HG03108 (cell line): ENCODE measurements around the gene THAP4.

Experiments
- ATAC-seq: cut with Tn5 transposase; IDR thresholded peaks from one replicate; pipeline ENCODE4 v1.9.1; 2021; ENCODE audit warnings: moderate library complexity; ENCODE audit not compliant: unreplicated experiment

Gene THAP4

DNA sequence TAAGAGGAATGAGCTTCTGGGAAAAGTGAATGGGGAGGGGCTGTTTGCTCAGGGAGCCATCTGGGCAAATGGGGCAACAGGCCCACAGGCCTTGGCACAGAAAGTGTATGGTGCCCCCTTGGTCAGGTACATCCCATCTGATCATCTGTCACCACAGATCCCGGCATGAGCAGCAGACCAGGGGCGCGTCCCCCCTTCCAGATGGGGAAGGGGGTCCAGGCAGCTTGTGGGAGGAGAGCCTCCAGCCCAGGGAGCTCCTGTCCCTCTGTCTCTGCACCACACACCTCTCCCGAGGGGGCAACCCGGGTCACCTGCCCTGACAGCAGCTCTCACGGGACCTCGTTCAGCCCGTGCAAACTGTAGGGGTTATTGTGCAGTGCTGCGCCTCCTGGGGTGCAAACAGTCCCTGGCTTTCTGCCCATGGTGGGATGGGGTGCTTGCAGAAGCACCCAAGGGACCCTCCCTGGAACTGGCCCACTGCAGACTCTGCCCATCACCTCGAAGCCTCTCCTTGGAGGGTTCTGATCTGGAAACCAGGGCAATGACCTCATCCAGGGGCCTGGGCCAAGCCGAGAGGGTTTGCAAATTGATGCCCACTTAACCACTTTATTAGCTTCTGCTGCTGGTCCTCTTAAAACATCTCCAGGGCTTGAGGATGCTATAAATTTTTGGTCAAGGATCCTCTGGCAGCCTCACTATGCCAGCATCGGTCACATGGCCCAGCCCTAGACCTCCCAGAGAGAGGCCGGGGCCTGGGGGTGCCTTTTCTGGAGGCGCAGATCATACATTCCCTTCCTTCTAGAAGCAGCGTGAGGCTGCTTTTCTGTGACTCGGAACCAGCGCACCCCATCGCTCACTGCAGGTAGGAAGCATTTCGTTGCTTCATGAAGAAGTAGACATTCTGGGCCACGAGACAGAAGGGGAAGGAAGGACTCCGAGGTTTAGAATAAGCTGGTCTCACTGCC is 86.1 kb downstream of the THAP4 start:
- no peak for ATAC-seq

DNA sequence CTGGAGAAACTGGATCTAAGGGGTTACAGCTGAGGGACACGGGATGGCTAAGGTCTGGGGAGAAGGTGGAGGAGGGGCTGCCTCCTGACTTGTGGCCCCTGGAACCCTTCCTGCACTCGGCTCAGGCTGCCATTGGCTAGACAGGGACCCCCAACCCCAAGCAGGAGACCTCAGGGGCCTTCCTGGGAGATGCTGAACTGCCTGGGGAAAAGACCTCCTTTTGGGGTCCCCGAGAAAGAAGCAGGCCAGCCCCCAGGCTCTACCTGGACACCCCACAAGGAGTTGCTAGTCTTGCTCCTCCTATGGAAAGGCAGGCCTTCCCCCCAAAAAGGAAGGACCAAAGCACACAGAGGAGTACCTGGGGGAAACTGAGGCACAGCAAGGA is 88.5 kb downstream of the THAP4 start:
- ATAC-seq, result no peak

DNA sequence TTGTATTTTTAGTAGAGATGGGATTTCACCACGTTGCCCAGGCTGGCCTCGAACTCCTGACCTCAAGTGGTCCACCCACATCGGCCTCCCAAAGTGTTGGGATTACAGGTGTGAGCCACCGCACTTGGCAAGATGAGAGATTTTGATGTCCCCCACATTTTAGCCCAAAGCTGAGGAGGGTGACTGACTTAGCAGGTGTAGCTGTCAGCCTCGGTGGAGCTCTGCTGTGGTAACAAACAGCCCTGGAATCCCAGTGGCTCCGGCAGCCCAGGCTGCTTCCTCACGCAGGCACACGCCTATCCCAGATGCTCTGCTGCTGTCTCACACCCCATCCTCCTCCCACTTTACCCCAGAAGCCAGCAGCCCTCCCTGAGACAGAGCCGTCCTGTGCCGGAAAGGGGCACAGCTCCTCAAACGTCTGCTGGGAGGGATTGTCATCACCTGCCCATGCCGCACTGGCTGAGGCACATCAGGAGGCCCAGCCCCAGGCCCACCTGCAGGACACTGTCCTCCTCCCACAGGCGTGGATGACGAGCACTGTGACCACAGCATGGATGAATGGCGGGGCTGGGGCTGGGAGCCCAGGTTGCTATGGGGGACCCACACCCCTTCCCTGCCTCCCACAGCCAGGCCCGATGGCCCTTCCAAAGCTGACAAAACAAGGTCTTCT is 89.0 kb downstream of the THAP4 start:
- ATAC-seq, result no peak

DNA sequence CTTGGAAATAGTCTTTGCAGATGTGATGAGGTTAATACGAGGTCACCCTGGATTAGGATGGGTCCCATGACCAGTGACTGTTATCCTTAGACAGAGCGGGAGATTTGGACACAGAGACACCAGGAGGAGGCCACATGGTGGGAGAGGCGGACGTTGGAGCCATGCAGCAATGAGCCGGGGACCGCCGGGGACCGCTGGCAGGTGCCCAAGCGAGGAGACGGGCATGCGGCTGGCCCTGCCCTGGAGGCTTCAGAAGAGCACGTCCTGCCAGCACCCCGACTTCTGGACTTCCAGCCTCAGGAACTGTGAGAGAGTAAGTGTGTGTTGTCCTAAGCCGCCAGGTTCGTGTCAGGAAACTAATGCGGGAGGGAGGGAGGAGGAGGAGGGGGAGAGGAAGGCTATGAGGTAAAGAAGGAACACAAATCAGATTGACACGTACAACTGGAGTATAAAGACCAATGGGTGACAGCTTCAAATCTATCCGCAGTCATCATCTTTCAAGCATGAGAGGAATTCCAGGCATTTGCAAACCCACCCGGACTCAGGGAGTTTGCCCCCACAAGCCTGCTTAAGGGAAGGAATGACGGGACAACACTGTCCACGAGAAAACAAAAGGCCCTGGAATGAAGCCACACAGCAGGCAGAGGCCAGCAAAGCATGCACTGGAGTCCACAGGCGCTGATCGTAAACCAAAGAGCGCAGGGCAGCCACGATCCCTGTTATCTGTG is 90.0 kb downstream of the THAP4 start:
- ATAC-seq, result no peak

DNA sequence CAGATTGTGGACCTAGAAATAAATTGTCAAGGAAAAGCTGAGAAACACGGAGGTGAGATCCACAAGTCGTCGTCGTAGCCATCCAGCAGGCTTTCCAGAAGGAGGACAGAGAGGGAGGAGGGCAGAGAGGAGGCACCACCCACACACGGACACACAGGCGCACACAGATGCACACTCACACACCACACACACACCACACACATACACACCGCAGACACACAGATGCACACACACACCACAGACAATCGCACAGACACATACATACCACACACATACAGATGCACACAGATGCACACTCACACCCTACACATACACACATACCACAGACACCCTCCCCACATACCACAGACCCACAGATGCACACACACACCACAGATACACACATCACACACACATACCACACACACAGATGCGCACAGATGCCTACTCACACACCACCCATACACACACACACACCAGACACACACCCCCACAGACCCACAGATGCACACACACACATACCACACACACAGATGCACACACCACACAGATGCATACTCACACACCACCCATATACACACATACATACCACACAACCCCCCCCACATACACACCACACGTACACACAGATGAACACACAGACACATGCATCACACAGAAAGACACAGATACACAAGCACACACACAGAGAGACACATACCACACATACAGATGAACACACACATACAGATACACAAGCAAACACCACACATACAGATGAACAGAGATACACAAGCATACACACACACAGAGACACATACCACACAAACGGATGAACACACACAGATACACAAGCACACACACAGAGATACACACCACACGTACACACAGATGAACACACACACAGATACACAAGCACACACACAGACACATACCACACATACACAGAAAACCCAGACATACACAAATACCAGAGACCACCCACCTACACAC is 91.2 kb downstream of the THAP4 start:
- no peak for ATAC-seq

DNA sequence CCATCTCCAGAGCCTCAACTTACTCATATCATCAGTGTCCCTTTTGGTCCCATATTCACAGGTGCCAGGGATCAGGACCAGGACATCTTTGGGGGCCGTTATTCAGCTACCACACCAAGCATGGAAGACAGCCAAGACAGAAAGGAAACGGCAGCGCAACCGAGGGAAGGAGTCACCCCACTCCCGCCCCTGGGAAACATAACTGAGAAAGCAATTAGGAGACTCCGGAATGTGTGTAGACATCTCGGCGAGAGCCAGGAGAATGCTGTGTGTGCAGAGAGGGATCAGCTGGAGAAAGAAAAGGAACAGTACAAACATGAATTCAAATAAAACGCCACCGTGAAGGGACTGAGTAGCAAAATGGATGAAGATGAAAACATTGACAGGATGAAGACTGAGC is 91.9 kb downstream of the THAP4 start:
- no peak for ATAC-seq

DNA sequence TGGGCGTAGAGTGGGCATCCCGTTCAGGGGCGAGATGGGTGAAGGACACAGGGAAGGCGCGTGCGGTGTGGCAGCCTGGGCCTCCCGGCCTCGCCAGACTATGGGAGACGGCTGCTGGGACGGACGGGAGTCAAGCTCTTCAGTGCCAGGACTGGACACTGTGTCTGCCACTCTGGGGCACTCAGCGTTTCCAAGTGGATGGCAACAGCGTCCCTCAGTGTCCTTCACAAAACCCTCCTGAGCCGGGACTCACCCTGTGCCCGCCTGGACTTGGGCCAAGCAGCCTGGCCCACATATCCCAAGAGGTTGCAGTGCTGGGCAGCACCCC is 94.7 kb downstream of the THAP4 start:
- ATAC-seq, result no peak

DNA sequence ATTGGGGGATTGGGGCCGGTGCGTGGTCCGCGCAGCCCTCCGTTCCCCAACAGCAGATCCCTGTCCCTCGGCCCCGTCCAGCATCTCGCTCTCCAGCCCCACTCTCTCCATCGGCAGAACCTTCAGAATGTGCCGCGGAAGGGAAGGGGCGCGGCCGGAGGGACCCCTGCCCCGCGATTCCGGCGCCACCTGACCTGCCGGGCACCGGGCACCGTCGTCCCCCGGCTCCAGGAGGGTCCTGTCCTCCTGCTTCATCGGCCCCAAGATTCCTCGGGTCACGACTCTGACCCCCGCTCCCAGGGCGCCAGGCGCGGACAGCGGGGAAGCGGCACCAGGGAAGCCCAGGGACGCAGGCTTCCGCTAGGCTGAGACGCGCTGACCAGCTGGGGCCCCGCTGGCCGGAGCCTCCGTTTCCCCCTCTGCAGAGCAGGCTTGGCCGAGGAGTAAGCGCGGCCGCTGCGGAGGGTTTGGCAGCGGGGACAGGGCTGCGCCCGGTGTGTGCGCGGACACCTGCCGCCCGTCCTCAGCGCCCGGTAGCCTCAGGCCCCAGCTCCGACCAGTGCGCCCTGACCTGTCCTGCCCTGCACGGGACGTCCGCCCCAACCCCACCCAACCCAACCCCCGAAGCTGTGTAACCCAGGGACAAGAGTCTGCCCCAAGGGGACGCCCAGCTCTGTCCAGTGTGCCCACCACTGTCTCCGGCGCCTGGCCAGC is 95.2 kb downstream of the THAP4 start:
- no peak for ATAC-seq

DNA sequence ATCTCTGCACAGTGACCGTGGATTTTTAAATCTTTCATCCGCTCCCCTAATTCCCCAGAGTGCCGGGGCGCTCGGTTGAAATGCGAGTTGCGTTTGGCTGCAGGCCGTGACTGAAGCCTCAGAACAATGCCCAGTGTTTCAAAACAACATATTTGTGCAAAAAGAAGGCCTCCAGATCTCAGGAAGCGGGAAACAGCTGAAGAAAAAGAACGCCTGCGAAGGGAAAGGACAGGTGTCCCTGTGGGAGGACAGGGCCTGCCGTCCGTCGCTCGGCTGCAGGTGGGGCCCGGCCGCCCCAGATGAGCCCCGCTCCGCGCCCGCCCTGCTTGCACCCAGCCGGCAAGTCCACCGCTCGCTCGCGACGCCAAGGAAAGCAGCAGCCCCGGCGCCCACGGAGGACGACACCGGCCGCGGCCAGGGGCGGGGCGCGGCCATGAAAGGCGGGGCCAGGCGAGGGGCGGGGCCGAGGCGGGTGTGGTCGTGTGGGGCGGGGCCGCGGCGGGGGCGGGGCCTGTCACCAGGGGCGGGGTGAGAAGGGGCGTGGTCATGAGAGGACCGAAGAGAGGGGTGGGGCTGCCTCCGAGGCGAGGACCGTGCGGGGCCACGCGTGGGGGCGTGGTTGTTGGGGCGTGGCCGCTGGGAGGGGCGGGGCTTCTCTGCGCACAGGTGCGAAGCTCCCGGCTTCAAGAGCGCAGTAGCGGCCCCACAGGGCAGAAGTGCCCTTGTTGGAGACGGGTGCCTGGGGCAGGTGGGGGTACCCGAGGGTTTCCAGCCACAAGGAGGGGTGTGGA is 96.0 kb downstream of the THAP4 start:
- ATAC-seq, result no peak

DNA sequence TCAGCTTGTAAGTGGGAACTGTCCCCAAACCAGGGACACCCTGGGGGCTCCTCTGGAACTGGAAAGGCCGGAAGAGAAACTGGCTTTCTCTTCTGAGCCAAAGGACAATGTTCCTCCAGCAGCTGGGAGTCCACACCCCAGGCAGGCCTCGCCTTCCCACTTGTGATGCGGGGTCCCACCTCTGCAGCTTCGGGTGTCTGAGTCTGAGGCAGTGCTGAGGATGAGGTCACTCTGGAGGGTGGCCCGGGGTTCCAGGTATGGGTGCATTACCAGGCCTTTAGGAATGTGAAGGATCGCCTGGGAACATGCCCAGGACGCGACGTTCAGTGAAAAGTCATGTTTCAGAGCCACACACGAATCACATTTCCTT is 96.6 kb downstream of the THAP4 start:
- ATAC-seq, result no peak

DNA sequence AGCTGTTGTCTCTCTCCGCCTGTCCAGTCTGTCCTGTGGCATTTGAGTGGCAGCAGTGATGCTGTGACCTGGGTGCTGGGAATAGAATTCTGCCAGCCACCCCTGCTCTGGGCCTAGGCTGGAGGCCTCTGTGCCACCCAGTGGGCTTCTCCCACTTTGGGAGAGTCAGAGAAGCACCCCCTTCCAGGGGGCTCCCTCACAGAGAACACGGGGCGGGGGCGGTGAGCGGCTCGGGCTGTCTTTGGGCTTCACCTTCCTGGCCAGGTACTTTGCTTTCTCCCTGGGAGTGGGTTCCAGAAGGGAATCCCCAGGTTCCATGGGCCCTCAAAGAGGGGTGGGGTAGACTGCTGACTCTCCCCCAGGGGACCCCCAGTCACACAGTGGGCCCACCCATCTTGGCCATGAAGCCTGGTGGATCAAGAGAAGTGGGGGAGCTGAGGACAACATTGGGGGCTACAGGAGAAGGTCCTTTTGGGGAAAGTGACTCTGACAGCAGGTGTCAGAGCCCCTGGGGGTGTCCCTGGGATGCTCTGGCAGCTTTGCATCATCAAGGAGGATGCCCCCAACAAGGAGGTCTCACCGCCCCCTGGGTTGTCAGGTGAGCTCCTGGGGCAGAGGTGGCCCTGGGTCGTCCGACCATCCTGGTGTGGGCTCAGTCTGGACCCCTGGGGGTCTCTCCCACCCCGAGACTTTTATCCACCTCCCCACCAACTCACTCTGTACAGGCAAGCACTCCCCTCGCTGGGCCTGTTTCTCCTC is 97.2 kb downstream of the THAP4 start:
- no peak for ATAC-seq

DNA sequence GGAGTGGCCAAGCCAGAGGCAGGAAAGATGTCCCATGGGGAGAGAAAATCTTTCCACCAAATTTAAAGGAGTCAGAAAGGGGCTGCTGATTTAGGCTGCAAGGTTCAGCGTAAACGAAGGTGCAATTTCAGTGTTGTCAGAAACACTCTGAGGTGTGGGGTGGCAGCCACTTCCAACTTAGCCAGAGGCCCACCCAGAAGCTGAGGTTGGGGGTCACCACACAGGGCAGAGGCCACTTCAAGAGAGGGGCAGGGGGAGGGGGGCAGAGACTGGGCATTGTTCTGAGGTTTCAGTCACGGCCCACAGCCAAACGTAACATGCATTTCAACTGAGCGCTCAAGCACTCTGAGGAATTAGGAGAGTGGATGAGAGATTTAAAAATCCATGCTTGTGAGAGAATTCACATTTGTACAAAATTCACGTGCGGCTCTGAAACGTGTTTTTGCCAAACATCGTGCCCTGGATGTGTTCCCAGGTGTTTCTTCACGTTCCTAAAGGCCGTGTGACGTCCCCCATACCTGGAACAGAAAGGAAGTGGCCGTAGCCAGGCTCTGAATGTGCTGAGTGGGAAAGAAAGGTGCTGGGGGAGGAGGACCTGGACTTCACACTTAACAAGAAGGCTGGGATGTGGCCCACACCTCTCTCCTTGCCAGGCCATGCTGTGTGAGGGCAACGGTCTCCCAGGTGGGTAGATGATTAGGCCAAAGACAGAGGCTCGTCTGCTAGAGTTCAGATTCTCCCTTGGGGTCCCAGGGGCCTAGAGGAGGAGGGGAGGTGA is 97.9 kb downstream of the THAP4 start:
- no peak for ATAC-seq

DNA sequence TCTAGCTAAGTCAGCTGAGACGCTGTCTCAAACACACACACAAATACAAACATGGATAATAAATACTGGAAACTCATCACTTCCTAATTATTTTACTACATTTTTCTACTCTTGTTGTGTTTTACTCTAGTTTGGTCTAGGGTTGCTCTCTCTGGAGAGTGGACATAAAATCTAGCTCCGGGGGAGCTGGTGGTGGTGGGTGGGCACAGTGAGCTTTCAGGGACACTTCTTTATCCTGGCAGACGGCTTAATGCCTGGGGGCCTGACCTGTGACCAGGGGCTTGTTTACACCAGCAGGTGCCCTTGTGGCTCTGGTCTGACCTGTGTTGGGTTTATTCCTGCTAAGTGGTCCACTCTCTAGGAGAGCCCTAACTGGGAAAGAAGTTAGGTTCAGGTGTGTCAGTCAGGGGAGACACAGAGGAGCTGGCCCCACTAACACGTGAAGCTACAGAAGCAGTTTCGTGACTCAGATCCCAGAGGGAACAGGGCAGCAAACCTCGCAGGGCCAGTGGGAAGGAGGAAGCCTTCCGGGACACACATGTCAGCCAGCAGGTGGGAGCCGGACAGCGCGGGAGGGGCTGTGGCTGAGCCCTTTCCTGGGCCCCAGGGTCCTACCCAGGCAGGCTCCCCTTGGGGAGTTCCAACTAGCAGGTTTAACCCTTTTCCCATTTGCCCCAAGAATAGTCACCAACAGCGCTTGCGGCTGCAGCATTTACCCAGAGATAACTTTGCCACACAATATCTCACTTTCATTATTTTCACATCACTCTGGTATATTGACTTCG is 100.9 kb downstream of the THAP4 start:
- no peak for ATAC-seq

DNA sequence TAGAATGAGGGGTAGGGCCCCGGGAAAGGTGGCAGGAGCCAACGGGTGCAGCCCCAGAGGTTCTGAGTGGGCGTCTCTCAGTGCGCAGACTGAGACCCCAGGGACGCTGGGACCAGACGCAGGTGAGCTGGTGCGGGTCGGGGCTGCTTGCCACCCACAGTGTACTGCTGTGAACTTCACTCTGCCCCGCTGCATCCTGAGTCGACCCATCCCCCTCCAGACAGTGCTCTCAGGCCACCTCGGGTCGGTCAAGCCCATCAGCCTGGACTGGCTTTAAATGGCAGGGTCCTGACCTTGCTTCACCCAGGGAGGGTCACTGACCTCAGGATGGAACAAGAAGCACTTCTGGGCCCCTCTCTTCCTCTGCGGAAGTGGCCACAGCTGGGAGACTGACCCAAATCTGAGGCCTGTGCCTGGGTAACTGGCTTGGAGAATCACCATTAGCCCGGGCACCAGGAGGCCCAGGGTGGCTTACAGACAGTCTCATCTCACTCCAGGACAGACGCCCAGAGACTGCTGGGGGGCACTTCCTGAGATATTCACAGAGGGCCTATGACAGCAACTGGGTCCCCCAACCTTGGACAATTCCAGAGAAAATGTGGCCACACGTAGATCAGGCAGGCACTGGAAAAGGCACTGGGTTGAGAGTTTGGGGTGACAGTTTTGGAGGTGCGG is 102.1 kb downstream of the THAP4 start:
- ATAC-seq, result no peak
